ENCODE measurements around the gene DAB2. TPM values are rescaled to one million over a fixed set of nuclear protein-coding genes. Genes with fewer than 3 reads are reported as not detected.

The DAB2 gene
- polyA plus RNA-seq, 1 donor (not counting 4 experiments of a cell fraction or from before 2014, with no cell fraction given), result 10.4 TPM

DNA sequence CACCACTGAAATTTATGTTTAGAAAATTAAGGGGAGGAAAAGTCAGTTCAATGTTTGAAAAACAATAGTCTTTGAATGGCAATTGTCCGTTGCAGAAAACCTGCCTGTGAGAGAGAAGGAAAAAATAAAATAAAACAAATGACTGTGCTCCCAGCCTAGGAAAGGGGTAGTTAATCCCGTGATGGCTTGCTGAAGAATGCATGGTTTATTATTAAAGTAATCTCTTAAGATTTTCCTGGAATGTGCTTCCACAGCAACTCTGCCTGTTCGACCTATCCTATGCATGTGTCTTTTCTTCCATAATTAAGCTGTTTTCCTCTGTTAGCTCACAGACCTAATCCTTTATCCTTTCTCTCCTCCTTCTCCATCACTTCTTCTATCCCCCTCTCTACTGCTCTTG is 2.4 kb upstream of the DAB2 start:
- Histone ChIP-seq H3K9ac (ENCODE audit: control insufficient read depth, extremely low read depth, insufficient read depth, low read length) (no peak overlapping the region), H3K9me1 (ENCODE audit: control insufficient read depth, extremely low read depth, insufficient read depth, low read length) (no peaks in the 10 kb centered on the region), H3K79me2 (ENCODE audit: control insufficient read depth, insufficient read depth, low read length) (peaks cover 2% of the 10 kb centered on the region), H3K9me3 (ENCODE audit: control insufficient read depth, low read depth, low read length) (no peaks in the 10 kb centered on the region), H3K4me2 (ENCODE audit: control insufficient read depth, extremely low read depth, insufficient read depth, low read depth, low read length) (no peak overlapping the region), H3K4me3 (ENCODE audit: control insufficient read depth in 2 of 3, extremely low read depth in 1 of 3, insufficient read depth in 2 of 3, low read depth in 1 of 3, low read length in 3 of 3) (no peak overlapping the region), H4K20me1 (ENCODE audit: control insufficient read depth, extremely low read depth, insufficient read depth, low read length) (no peaks in the 10 kb centered on the region), H3K4me1 (ENCODE audit: control insufficient read depth, extremely low read depth, insufficient read depth, low read length) (peaks cover 25% of the 10 kb centered on the region), H3K27ac (ENCODE audit: control insufficient read depth, insufficient read depth, low read length) (no peak overlapping the region), H3K27me3 (ENCODE audit: control insufficient read depth, extremely low read depth, insufficient read depth, low read length) (no peaks in the 10 kb centered on the region), H3K36me3 (ENCODE audit: control insufficient read depth in 2 of 2, extremely low read depth in 1 of 2, insufficient read depth in 2 of 2, low read length in 2 of 2) (no peaks in the 10 kb centered on the region), H2AFZ (ENCODE audit: control insufficient read depth, low read length) (no peak overlapping the region)
- TF ChIP-seq, protein P1, sequence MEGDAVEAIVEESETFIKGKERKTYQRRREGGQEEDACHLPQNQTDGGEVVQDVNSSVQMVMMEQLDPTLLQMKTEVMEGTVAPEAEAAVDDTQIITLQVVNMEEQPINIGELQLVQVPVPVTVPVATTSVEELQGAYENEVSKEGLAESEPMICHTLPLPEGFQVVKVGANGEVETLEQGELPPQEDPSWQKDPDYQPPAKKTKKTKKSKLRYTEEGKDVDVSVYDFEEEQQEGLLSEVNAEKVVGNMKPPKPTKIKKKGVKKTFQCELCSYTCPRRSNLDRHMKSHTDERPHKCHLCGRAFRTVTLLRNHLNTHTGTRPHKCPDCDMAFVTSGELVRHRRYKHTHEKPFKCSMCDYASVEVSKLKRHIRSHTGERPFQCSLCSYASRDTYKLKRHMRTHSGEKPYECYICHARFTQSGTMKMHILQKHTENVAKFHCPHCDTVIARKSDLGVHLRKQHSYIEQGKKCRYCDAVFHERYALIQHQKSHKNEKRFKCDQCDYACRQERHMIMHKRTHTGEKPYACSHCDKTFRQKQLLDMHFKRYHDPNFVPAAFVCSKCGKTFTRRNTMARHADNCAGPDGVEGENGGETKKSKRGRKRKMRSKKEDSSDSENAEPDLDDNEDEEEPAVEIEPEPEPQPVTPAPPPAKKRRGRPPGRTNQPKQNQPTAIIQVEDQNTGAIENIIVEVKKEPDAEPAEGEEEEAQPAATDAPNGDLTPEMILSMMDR (optimal IDR thresholded peaks at IDR 0.05 in 1 of 3, IDR thresholded peaks at IDR 0.05 in 1 of 3, conservative IDR thresholded peaks at IDR 0.05 in 1 of 3; ENCODE audit: extremely low read depth in 1 of 3, insufficient read depth in 2 of 3, low read length in 3 of 3), result no peak
- no peak for FAIRE-seq
- dilution Hi-C loops (cut with MboI; ENCODE audit: extremely low pct_ligation_motif_present, low sequenced_read_pairs), result no loop called here
- DNase-seq (ENCODE audit: low read depth, low spot score), result no peak

DNA sequence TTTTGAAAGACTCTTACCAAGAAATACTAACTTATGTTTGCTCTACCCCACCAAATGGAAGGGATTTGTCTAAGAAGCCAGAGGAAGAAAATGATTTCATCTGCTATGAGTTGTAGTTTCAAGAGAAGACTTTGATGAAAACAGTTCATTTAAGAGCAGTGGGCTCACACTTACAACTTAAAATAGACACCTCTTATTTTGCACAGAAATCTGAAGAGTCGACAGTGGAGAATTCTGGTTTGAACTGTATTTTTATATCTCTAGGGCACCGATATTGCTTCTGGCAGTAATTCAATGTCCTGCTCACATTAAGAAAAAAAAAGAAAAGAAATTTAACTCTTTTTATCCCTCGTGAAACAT is 1.9 kb upstream of the DAB2 start:
- no peak overlapping the region for H3K4me3 ChIP-seq (ENCODE audit: control insufficient read depth in 2 of 3, extremely low read depth in 1 of 3, insufficient read depth in 2 of 3, low read depth in 1 of 3, low read length in 3 of 3)
- H3K27me3 ChIP-seq (ENCODE audit: control insufficient read depth, extremely low read depth, insufficient read depth, low read length), result no peaks in the 10 kb centered on the region
- TF ChIP-seq, protein P1 (optimal IDR thresholded peaks at IDR 0.05 in 1 of 3, IDR thresholded peaks at IDR 0.05 in 1 of 3, conservative IDR thresholded peaks at IDR 0.05 in 1 of 3; ENCODE audit: extremely low read depth in 1 of 3, insufficient read depth in 2 of 3, low read length in 3 of 3), result no peak
- H3K9ac ChIP-seq (ENCODE audit: control insufficient read depth, extremely low read depth, insufficient read depth, low read length), result no peak overlapping the region
- H3K4me1 ChIP-seq (ENCODE audit: control insufficient read depth, extremely low read depth, insufficient read depth, low read length), result peaks cover 30% of the 10 kb centered on the region
- no peak for DNase-seq (ENCODE audit: low read depth, low spot score)
- no peaks in the 10 kb centered on the region for H3K9me1 ChIP-seq (ENCODE audit: control insufficient read depth, extremely low read depth, insufficient read depth, low read length)
- dilution Hi-C loops (cut with MboI; ENCODE audit: extremely low pct_ligation_motif_present, low sequenced_read_pairs), result no loop called here
- H2AFZ ChIP-seq (ENCODE audit: control insufficient read depth, low read length), result no peak overlapping the region
- no peaks in the 10 kb centered on the region for H3K9me3 ChIP-seq (ENCODE audit: control insufficient read depth, low read depth, low read length)
- no peak overlapping the region for H3K4me2 ChIP-seq (ENCODE audit: control insufficient read depth, extremely low read depth, insufficient read depth, low read depth, low read length)
- H3K36me3 ChIP-seq (ENCODE audit: control insufficient read depth in 2 of 2, extremely low read depth in 1 of 2, insufficient read depth in 2 of 2, low read length in 2 of 2), result no peaks in the 10 kb centered on the region
- no peaks in the 10 kb centered on the region for H4K20me1 ChIP-seq (ENCODE audit: control insufficient read depth, extremely low read depth, insufficient read depth, low read length)
- peaks cover 2% of the 10 kb centered on the region for H3K79me2 ChIP-seq (ENCODE audit: control insufficient read depth, insufficient read depth, low read length)
- no peak overlapping the region for H3K27ac ChIP-seq (ENCODE audit: control insufficient read depth, insufficient read depth, low read length)
- no peak for FAIRE-seq
